ENCODE results near the gene PPP1R12C.

DNA sequence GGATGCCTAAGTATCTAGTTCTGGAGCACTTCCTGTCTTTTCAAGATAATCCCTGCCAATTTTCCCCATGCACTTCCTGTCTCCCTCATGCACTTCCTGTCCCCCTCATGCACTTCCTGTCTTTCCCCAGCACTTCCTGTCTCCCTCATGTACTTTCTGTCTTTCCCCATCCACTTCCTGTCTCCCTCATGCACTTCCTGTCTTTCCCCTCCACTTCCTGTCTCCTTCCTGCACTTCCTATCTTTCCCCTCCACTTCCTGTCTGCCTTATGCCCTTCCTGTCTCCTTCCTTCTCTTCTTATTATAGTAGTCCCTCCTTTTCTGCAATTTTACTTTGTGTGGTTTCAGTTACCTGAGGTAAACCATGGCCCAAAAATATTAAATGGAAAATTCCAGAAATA lies 34.6 kb upstream of the PPP1R12C start:
- TF ChIP-seq, protein P1, sequence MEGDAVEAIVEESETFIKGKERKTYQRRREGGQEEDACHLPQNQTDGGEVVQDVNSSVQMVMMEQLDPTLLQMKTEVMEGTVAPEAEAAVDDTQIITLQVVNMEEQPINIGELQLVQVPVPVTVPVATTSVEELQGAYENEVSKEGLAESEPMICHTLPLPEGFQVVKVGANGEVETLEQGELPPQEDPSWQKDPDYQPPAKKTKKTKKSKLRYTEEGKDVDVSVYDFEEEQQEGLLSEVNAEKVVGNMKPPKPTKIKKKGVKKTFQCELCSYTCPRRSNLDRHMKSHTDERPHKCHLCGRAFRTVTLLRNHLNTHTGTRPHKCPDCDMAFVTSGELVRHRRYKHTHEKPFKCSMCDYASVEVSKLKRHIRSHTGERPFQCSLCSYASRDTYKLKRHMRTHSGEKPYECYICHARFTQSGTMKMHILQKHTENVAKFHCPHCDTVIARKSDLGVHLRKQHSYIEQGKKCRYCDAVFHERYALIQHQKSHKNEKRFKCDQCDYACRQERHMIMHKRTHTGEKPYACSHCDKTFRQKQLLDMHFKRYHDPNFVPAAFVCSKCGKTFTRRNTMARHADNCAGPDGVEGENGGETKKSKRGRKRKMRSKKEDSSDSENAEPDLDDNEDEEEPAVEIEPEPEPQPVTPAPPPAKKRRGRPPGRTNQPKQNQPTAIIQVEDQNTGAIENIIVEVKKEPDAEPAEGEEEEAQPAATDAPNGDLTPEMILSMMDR (IDR thresholded peaks at IDR 0.05), result no peak
- TF ChIP-seq POLR2A (IDR thresholded peaks at IDR 0.05), result no peak
